Measurements from ENCODE around the gene VSIG1.

DNA sequence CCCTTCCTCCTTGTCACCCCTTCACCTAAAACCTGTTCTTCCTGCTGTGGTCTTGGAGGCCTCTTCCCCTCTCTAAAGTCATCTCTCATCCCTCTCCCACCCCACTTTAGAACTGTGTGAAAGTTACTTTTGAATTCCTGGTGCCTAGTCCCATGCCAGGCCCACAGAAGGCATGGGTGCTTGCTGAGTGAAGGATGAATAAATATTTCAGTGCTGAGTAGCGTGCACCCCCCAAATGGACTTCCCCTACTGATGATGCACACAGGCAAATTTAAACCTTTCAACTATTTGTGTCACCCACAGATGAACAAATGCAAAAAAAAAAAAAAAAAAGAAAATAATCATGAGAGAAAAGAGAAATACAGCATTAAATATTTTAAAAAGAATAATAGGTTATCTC lies 26.7 kb downstream of the VSIG1 start:
- TF ChIP-seq SP1 (IDR thresholded peaks at IDR 0.05) (no peak), LEF1 (IDR thresholded peaks at IDR 0.05; ENCODE audit: borderline replicate concordance) (no peak), CTBP1 (IDR thresholded peaks at IDR 0.05; ENCODE audit: borderline replicate concordance) (no peak), ZNF384 (IDR thresholded peaks at IDR 0.05) (no peak), FOXM1 (IDR thresholded peaks at IDR 0.05; ENCODE audit: borderline replicate concordance) (no peak), HDGF (IDR thresholded peaks at IDR 0.05; ENCODE audit: borderline replicate concordance) (no peak), BHLHE40 (IDR thresholded peaks at IDR 0.05; ENCODE audit: borderline replicate concordance) (no peak), SUZ12 (IDR thresholded peaks at IDR 0.05) (no peak)

Measured in HEK293T (cell line).